HepG2 (cell line): ENCODE results near the gene GNMT. TPM values are rescaled to one million over a fixed set of nuclear protein-coding genes. Genes with fewer than 3 reads are reported as not detected.
A peak's percentile ranks its signal among the peaks of the same experiment; 100 is the strongest.

ENCODE experiments used
- BHLHE40 ChIP-seq: IDR thresholded peaks from 2 replicates; pipeline ENCODE4 v1.6.1; 2011; ENCODE audit warnings: low read length, improper control_type of control experiment
- KMT2A ChIP-seq: sonication (generic); formaldehyde crosslinking; IDR thresholded peaks from 2 replicates; pipeline ENCODE4 v1.4.0; 2020; ENCODE audit warnings: missing genetic modification reagents
- PLRG1 ChIP-seq: fragments of 450-650 bp; conservative IDR thresholded peaks from 2 replicates; pipeline ENCODE4 v1.6.1; 2016
- PRDM15 ChIP-seq: sonication (generic); formaldehyde crosslinking; IDR thresholded peaks from 2 replicates; pipeline ENCODE4 v1.4.0; 2020; ENCODE audit warnings: missing genetic modification reagents
- ZFP82 ChIP-seq: sonication (generic); formaldehyde crosslinking; IDR thresholded peaks from 2 replicates; pipeline ENCODE4 v1.5.1; 2020; ENCODE audit warnings: mild to moderate bottlenecking, missing genetic modification reagents, borderline replicate concordance
- ZNF121 ChIP-seq: sonication (generic); formaldehyde crosslinking; IDR thresholded peaks from 2 replicates; pipeline ENCODE4 v1.5.0; 2020; ENCODE audit warnings: mild to moderate bottlenecking, missing genetic modification reagents
- ZNF124 ChIP-seq: sonication (generic); formaldehyde crosslinking; IDR thresholded peaks from 2 replicates; pipeline ENCODE4 v1.4.0; 2020; ENCODE audit warnings: missing genetic modification reagents
- ZNF232 ChIP-seq: sonication (generic); formaldehyde crosslinking; IDR thresholded peaks from 2 replicates; pipeline ENCODE4 v1.4.0; 2020; ENCODE audit warnings: missing genetic modification reagents, borderline replicate concordance
- ZNF282 ChIP-seq: fragments of 450-650 bp; IDR thresholded peaks from 2 replicates; pipeline ENCODE4 v1.6.1; 2018; ENCODE audit not compliant: partially characterized antibody
- ZNF501 ChIP-seq: sonication (generic); formaldehyde crosslinking; IDR thresholded peaks from 2 replicates; pipeline ENCODE4 v1.5.1; 2020; ENCODE audit warnings: mild to moderate bottlenecking, moderate library complexity, missing genetic modification reagents
- ZNF557 ChIP-seq: sonication (generic); formaldehyde crosslinking; IDR thresholded peaks from 2 replicates; pipeline ENCODE4 v1.4.0; 2020; ENCODE audit warnings: missing genetic modification reagents
- ZNF619 ChIP-seq: sonication (generic); formaldehyde crosslinking; IDR thresholded peaks from 2 replicates; pipeline ENCODE4 v1.4.0; 2020; ENCODE audit warnings: mild to moderate bottlenecking, missing genetic modification reagents
- ZNF713 ChIP-seq: sonication (generic); formaldehyde crosslinking; IDR thresholded peaks from 2 replicates; pipeline ENCODE4 v1.4.0; 2020; ENCODE audit warnings: mild to moderate bottlenecking, missing genetic modification reagents
- ZNF746 ChIP-seq: sonication (generic); formaldehyde crosslinking; IDR thresholded peaks from 2 replicates; pipeline ENCODE4 v1.8.0; 2022; ENCODE audit warnings: mild to moderate bottlenecking, missing genetic modification reagents
- ZNF879 ChIP-seq: sonication (generic); formaldehyde crosslinking; IDR thresholded peaks from 2 replicates; pipeline ENCODE4 v1.8.1; 2023; ENCODE audit warnings: missing genetic modification reagents
- polyA plus RNA-seq, 8 experiments: library from polyadenylated mRNA; depleted of rRNA in 3 of 8; stranded (reverse) in 7 of 8; unstranded in 1 of 8; fragments of >200 nt; fragmentation: Illumina TruSeq in 4 of 8; extraction: Trizol in 4 of 8; gene quantifications; 2 replicates each; pipeline versions ENCODE4 v1.2.1 to v1.2.3, GENCODE V29; 2011 to 2016; ENCODE audit warnings: low read depth in 4 of 8, missing spikeins in 1 of 8, mixed read lengths in 1 of 8; ENCODE audit not compliant: insufficient read depth in 1 of 8
- total RNA-seq, 5 experiments: library from RNA; depleted of rRNA; stranded (reverse); fragments of >200 nt; fragmentation: Illumina TruSeq; extraction: Trizol; gene quantifications; 2 replicates each; pipeline ENCODE4 v1.2.3, GENCODE V29; 2016; ENCODE audit warnings: low read depth in 1 of 5
- TF ChIP-seq, protein P1 (sequence below): fragments of 450-650 bp; IDR thresholded peaks from 2 replicates; pipeline ENCODE4 v1.6.1; 2017
- TF ChIP-seq, protein P2 (sequence below): sonication (generic); formaldehyde crosslinking; IDR thresholded peaks from 2 replicates; pipeline ENCODE4 v1.8.1; 2023; ENCODE audit warnings: mild to moderate bottlenecking, missing genetic modification reagents
- TF ChIP-seq, protein P3 (sequence below): sonication (generic); formaldehyde crosslinking; IDR thresholded peaks from 2 replicates; pipeline ENCODE4 v1.5.1; 2020; ENCODE audit warnings: missing genetic modification reagents, mild to moderate bottlenecking, borderline replicate concordance
- TF ChIP-seq, protein P4 (sequence below): sonication (generic); formaldehyde crosslinking; conservative IDR thresholded peaks from 2 replicates; pipeline ENCODE4 v1.4.0; 2020; ENCODE audit warnings: missing genetic modification reagents

GNMT gene
- total and polyA plus RNA-seq, 2 of the 13 experiments (the other 11 are each of a cell fraction or from before 2014, with no cell fraction given): 2.8 to 7.0 TPM

DNA sequence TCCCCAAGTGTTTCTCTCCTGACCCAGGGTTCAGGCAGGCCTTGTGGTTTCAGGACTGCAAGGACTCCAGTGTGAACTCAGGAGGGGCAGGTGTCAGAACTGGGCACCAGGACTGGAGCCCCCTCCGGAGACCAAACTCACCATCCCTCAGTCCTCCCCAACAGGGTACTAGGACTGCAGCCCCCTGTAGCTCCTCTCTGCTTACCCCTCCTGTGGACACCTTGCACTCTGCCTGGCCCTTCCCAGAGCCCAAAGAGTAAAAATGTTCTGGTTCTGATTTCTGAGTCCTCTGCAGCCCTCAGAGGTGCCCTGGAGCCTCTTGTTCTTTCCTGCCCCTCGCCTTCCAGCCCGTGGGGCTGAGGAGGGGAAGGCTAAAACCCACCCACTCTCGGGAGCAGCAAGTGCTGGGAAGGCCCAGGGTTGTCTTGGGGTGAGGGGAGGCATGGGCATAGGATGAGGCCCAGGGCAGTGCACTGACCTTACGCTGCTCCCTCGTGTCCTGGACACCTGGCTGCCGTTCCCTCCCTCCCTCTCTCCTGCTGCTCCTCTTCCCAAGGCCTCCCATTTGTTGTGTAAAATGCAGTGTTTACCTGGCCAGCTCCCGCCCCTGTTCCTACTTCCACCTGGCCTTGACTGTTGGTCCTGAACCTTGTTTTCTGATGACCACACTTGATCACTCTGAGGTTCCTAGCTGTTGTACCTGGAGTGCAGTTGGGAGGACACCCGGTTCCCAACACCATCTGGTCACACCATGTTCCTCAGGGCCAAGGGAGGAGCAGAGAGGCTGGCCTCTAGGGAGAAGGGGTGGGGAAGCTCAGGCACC lies 21.4 kb upstream of the GNMT start (continued):
- TF ChIP-seq KMT2A (CRISPR knock-in tag) (no peak), PLRG1 (no peak), ZNF619 (CRISPR knock-in tag) (no peak), PRDM15 (CRISPR knock-in tag) (peak; percentile 83), ZNF124 (CRISPR knock-in tag) (0 out of 2 replicates have a peak, but pooled peaks have one; percentile 92), ZNF282 (peak; percentile 76), ZNF746 (peak; percentile 96), ZNF232 (CRISPR knock-in tag) (no peak; the same call in 1 of the 2 replicates), ZNF501 (peak; percentile 52), ZNF713 (0 out of 2 replicates have a peak, but pooled peaks have one; percentile 44), ZNF879 (CRISPR knock-in tag) (no peak), ZFP82 (no peak), BHLHE40 (no peak), ZNF121 (CRISPR knock-in tag) (peak; percentile 75; the same call in 1 of the 2 replicates), ZNF557 (0 out of 2 replicates have a peak, but pooled peaks have one; percentile 74)
- TF ChIP-seq, protein P1, sequence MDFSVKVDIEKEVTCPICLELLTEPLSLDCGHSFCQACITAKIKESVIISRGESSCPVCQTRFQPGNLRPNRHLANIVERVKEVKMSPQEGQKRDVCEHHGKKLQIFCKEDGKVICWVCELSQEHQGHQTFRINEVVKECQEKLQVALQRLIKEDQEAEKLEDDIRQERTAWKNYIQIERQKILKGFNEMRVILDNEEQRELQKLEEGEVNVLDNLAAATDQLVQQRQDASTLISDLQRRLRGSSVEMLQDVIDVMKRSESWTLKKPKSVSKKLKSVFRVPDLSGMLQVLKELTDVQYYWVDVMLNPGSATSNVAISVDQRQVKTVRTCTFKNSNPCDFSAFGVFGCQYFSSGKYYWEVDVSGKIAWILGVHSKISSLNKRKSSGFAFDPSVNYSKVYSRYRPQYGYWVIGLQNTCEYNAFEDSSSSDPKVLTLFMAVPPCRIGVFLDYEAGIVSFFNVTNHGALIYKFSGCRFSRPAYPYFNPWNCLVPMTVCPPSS: no peak
- TF ChIP-seq, protein P2, sequence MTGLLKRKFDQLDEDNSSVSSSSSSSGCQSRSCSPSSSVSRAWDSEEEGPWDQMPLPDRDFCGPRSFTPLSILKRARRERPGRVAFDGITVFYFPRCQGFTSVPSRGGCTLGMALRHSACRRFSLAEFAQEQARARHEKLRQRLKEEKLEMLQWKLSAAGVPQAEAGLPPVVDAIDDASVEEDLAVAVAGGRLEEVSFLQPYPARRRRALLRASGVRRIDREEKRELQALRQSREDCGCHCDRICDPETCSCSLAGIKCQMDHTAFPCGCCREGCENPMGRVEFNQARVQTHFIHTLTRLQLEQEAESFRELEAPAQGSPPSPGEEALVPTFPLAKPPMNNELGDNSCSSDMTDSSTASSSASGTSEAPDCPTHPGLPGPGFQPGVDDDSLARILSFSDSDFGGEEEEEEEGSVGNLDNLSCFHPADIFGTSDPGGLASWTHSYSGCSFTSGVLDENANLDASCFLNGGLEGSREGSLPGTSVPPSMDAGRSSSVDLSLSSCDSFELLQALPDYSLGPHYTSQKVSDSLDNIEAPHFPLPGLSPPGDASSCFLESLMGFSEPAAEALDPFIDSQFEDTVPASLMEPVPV (CRISPR knock-in tag): 0 out of 2 replicates have a peak, but pooled peaks have one; percentile 19
- TF ChIP-seq, protein P3, sequence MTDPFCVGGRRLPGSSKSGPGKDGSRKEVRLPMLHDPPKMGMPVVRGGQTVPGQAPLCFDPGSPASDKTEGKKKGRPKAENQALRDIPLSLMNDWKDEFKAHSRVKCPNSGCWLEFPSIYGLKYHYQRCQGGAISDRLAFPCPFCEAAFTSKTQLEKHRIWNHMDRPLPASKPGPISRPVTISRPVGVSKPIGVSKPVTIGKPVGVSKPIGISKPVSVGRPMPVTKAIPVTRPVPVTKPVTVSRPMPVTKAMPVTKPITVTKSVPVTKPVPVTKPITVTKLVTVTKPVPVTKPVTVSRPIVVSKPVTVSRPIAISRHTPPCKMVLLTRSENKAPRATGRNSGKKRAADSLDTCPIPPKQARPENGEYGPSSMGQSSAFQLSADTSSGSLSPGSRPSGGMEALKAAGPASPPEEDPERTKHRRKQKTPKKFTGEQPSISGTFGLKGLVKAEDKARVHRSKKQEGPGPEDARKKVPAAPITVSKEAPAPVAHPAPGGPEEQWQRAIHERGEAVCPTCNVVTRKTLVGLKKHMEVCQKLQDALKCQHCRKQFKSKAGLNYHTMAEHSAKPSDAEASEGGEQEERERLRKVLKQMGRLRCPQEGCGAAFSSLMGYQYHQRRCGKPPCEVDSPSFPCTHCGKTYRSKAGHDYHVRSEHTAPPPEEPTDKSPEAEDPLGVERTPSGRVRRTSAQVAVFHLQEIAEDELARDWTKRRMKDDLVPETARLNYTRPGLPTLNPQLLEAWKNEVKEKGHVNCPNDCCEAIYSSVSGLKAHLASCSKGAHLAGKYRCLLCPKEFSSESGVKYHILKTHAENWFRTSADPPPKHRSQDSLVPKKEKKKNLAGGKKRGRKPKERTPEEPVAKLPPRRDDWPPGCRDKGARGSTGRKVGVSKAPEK (CRISPR knock-in tag): peak; percentile 82; the same call in 1 of the 2 replicates
- TF ChIP-seq, protein P4, sequence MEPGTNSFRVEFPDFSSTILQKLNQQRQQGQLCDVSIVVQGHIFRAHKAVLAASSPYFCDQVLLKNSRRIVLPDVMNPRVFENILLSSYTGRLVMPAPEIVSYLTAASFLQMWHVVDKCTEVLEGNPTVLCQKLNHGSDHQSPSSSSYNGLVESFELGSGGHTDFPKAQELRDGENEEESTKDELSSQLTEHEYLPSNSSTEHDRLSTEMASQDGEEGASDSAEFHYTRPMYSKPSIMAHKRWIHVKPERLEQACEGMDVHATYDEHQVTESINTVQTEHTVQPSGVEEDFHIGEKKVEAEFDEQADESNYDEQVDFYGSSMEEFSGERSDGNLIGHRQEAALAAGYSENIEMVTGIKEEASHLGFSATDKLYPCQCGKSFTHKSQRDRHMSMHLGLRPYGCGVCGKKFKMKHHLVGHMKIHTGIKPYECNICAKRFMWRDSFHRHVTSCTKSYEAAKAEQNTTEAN (CRISPR knock-in tag): no peak; the same call in 1 of the 2 replicates
